HepG2 (cell line): Measurements from ENCODE around the gene N4BP2L1. TPM values are rescaled to one million over a fixed set of nuclear protein-coding genes. Genes with fewer than 3 reads are reported as not detected.

Source experiments
- ATAC-seq: fragments of 200-7000 bp; cut with Tn5 transposase; 3 replicates; pipeline ENCODE4 v1.9.1; 2020; ENCODE audit warnings: mild to moderate bottlenecking, moderate library complexity
- BruUV-seq: library from RNA; stranded (reverse); fragments of 400-500 nt; replicated peaks from 2 replicates; lab custom pipeline; 2021; lab: Mats Ljungman, UMichigan
- CTCF ChIA-PET: fragments of 300-600 bp; formaldehyde crosslinking; extraction: SDS; loops from one replicate; lab custom pipeline; 2021; ENCODE audit warnings: low total read pairs, inconsistent platforms, low intra/inter-chr PET ratio; lab: Yijun Ruan, JAX
- POLR2A ChIA-PET: fragments of 350-600 bp; sonication (Branson Sonifier 250); formaldehyde crosslinking; loops from one replicate; lab custom pipeline; 2020; ENCODE audit warnings: antibody characterized with exemption, inconsistent platforms; lab: Yijun Ruan, JAX
- DNase-seq: peaks from one replicate; pipeline ENCODE4 v3.0.0-alpha.2; 2015; ENCODE audit warnings: low spot score
- FAIRE-seq: peaks from 3 replicates; lab custom pipeline; 2011; peaks lifted over from hg19 to GRCh38; lab: Jason Lieb, UNC
- H2AFZ ChIP-seq: one replicate; pipeline ENCODE4 v1.6.1; 2011; ENCODE audit warnings: low read length, inconsistent platforms
- H3K27ac ChIP-seq: fragments of 300-600 bp; 3 replicates; pipeline ENCODE4 v1.8.0; 2011; ENCODE audit warnings: mixed run types, mild to moderate bottlenecking, mixed read lengths, low read length, inconsistent platforms; ENCODE audit not compliant: insufficient read depth; ENCODE audit errors: extremely low read length
- H3K27me3 ChIP-seq, 2 experiments: fragments of 200-600 bp in 1 of 2; 2 replicates in 1 of 2; 3 replicates in 1 of 2; pipeline versions ENCODE4 v1.6.0 to v1.8.0; 2011; ENCODE audit warnings: low read length in 2 of 2, mild to moderate bottlenecking in 2 of 2, moderate library complexity in 2 of 2, inconsistent platforms in 1 of 2; ENCODE audit not compliant: insufficient read depth in 2 of 2, control insufficient read depth in 1 of 2
- H3K36me3 ChIP-seq, 2 experiments: fragments of 200-600 bp in 1 of 2; replicated peaks in 1 of 2; 2 replicates in 1 of 2; 3 replicates in 1 of 2; pipeline versions ENCODE4 v1.5.1 to v1.8.0; 2011; ENCODE audit warnings: low read length in 2 of 2, inconsistent platforms in 1 of 2; ENCODE audit not compliant: insufficient read depth in 2 of 2, control insufficient read depth in 1 of 2
- H3K4me1 ChIP-seq: 2 replicates; pipeline ENCODE4 v1.5.1; 2012; ENCODE audit warnings: low read length, inconsistent platforms; ENCODE audit not compliant: insufficient read depth
- H3K4me2 ChIP-seq: 2 replicates; pipeline ENCODE4 v1.6.0; 2011; ENCODE audit warnings: low read depth, low read length, inconsistent platforms
- H3K4me3 ChIP-seq, 3 experiments: fragments of 200-600 bp in 1 of 3; sonication (generic), shearing (Covaris generic) in 1 of 3; replicated peaks in 1 of 3; 2 replicates each; pipeline ENCODE4 v1.5.1; 2011 to 2016; ENCODE audit warnings: low read length in 3 of 3, inconsistent platforms in 2 of 3, low read depth in 2 of 3, mild to moderate bottlenecking in 2 of 3, control low read depth in 1 of 3, mixed read lengths in 1 of 3; ENCODE audit not compliant: insufficient read depth in 1 of 3
- H3K79me2 ChIP-seq: one replicate; pipeline ENCODE4 v1.6.1; 2011; ENCODE audit warnings: low read length, inconsistent platforms; ENCODE audit not compliant: insufficient read depth
- H3K9ac ChIP-seq: 2 replicates; pipeline ENCODE4 v1.6.0; 2011; ENCODE audit warnings: mild to moderate bottlenecking, low read depth, low read length, inconsistent platforms; ENCODE audit not compliant: insufficient read depth
- H3K9me3 ChIP-seq: 2 replicates; pipeline ENCODE4 v1.5.1; 2012; ENCODE audit warnings: mild to moderate bottlenecking, low read length
- H4K20me1 ChIP-seq: 2 replicates; pipeline ENCODE4 v1.6.0; 2011; ENCODE audit warnings: inconsistent platforms, mild to moderate bottlenecking, low read length, moderate library complexity; ENCODE audit not compliant: insufficient read depth
- ASH2L ChIP-seq: fragments of 300-600, 200-600 bp; sonication (generic); IDR thresholded peaks from 2 replicates; pipeline ENCODE4 v1.7.0; 2017; ENCODE audit warnings: low read depth, mild to moderate bottlenecking, moderate library complexity, mixed read lengths, low read length; ENCODE audit not compliant: insufficient read length
- CCDC6 ChIP-seq: sonication (generic); formaldehyde crosslinking; IDR thresholded peaks from 2 replicates; pipeline ENCODE4 v1.8.1; 2022; ENCODE audit warnings: mild to moderate bottlenecking, missing genetic modification reagents, moderate library complexity
- CEBPG ChIP-seq: IDR thresholded peaks from 2 replicates; pipeline ENCODE4 v1.6.1; 2016
- CENPX ChIP-seq: sonication (generic); formaldehyde crosslinking; IDR thresholded peaks from 2 replicates; pipeline ENCODE4 v1.9.0; 2021; ENCODE audit warnings: mild to moderate bottlenecking, missing genetic modification reagents, moderate library complexity
- HDAC2 ChIP-seq: sonication (generic); formaldehyde crosslinking; IDR thresholded peaks from 2 replicates; pipeline ENCODE4 v1.4.0; 2020; ENCODE audit warnings: missing genetic modification reagents
- NKX3-1 ChIP-seq: sonication (generic); formaldehyde crosslinking; IDR thresholded peaks from 2 replicates; pipeline ENCODE4 v1.5.0; 2020; ENCODE audit warnings: missing genetic modification reagents
- RBAK ChIP-seq: sonication (generic); formaldehyde crosslinking; IDR thresholded peaks from 2 replicates; pipeline ENCODE4 v1.5.1; 2020; ENCODE audit warnings: mild to moderate bottlenecking, missing genetic modification reagents
- RCOR2 ChIP-seq: IDR thresholded peaks from 2 replicates; pipeline ENCODE4 v1.6.1; 2016; ENCODE audit warnings: missing biosample characterization, missing genetic modification reagents
- RFXAP ChIP-seq: sonication (generic); formaldehyde crosslinking; IDR thresholded peaks from 2 replicates; pipeline ENCODE4 v1.4.0; 2020; ENCODE audit warnings: missing genetic modification reagents, borderline replicate concordance
- RORA ChIP-seq: sonication (generic); formaldehyde crosslinking; IDR thresholded peaks from 2 replicates; pipeline ENCODE4 v1.5.0; 2020; ENCODE audit warnings: mild to moderate bottlenecking, missing genetic modification reagents, moderate library complexity
- SKIL ChIP-seq: sonication (generic); formaldehyde crosslinking; IDR thresholded peaks from 2 replicates; pipeline ENCODE4 v1.8.0; 2022; ENCODE audit warnings: missing genetic modification reagents, mild to moderate bottlenecking, moderate library complexity, borderline replicate concordance
- TAF15 ChIP-seq: fragments of 200-400 bp; formaldehyde crosslinking; IDR thresholded peaks from one replicate; pipeline ENCODE4 v1.6.1; 2018; ENCODE audit warnings: mild to moderate bottlenecking, low read depth, low read length; ENCODE audit not compliant: poor library complexity, severe bottlenecking
- TIGD3 ChIP-seq: sonication (generic); formaldehyde crosslinking; IDR thresholded peaks from 2 replicates; pipeline ENCODE4 v1.5.1; 2020; ENCODE audit warnings: mild to moderate bottlenecking, missing genetic modification reagents, borderline replicate concordance
- ZC3H4 ChIP-seq: sonication (generic); formaldehyde crosslinking; IDR thresholded peaks from 2 replicates; pipeline ENCODE4 v1.4.0; 2020; ENCODE audit warnings: missing genetic modification reagents, borderline replicate concordance
- ZFP36L2 ChIP-seq: sonication (generic); formaldehyde crosslinking; IDR thresholded peaks from 2 replicates; pipeline ENCODE4 v1.4.0; 2020; ENCODE audit warnings: missing genetic modification reagents
- ZFX ChIP-seq: sonication (generic); formaldehyde crosslinking; IDR thresholded peaks from 2 replicates; pipeline ENCODE4 v1.4.0; 2020; ENCODE audit warnings: mild to moderate bottlenecking, low read depth, missing genetic modification reagents, moderate library complexity
- ZNF549 ChIP-seq: sonication (generic); formaldehyde crosslinking; IDR thresholded peaks from 2 replicates; pipeline ENCODE4 v1.5.0; 2020; ENCODE audit warnings: missing genetic modification reagents
- ZNF720 ChIP-seq: sonication (generic); formaldehyde crosslinking; IDR thresholded peaks from 2 replicates; pipeline ENCODE4 v1.4.0; 2020; ENCODE audit warnings: missing genetic modification reagents
- ZNF761 ChIP-seq: sonication (generic); formaldehyde crosslinking; conservative IDR thresholded peaks from 2 replicates; pipeline ENCODE4 v1.4.0; 2020; ENCODE audit warnings: mild to moderate bottlenecking, missing genetic modification reagents
- ZNF891 ChIP-seq: sonication (generic); formaldehyde crosslinking; IDR thresholded peaks from 2 replicates; pipeline ENCODE4 v1.5.0; 2020; ENCODE audit warnings: mild to moderate bottlenecking, missing genetic modification reagents
- WGBS: methylation state at CpG from one replicate; pipeline ENCODE4 v1.1.6; 2017; ENCODE audit warnings: low lambda C conversion rate; 5-methylcytosine and 5-hydroxymethylcytosine counted together
- in situ Hi-C: cut with HindIII; loops from 2 replicates; pipeline ENCODE4 v1.10.0; 2017; ENCODE audit warnings: low pct_unique_long_range_greater_than_20kb; ENCODE audit not compliant: extremely low pct_ligation_motif_present
- intact Hi-C: fragments of 100-400 bp; cut with micrococcal nuclease; formaldehyde crosslinking; loops from one replicate; pipeline ENCODE4 v1.10.0; 2022; ENCODE audit not compliant: unreplicated experiment
- polyA plus RNA-seq, 8 experiments: library from polyadenylated mRNA; depleted of rRNA in 3 of 8; stranded (reverse) in 7 of 8; unstranded in 1 of 8; fragments of >200 nt; fragmentation: Illumina TruSeq in 4 of 8; extraction: Trizol in 4 of 8; gene quantifications; 2 replicates each; pipeline versions ENCODE4 v1.2.1 to v1.2.3, GENCODE V29; 2011 to 2016; ENCODE audit warnings: low read depth in 4 of 8, missing spikeins in 1 of 8, mixed read lengths in 1 of 8; ENCODE audit not compliant: insufficient read depth in 1 of 8
- total RNA-seq, 5 experiments: library from RNA; depleted of rRNA; stranded (reverse); fragments of >200 nt; fragmentation: Illumina TruSeq; extraction: Trizol; gene quantifications; 2 replicates each; pipeline ENCODE4 v1.2.3, GENCODE V29; 2016; ENCODE audit warnings: low read depth in 1 of 5

N4BP2L1 gene
- total and polyA plus RNA-seq, 2 of the 13 experiments (the other 11 are each of a cell fraction or from before 2014, with no cell fraction given): 13.2 to 34.5 TPM

DNA sequence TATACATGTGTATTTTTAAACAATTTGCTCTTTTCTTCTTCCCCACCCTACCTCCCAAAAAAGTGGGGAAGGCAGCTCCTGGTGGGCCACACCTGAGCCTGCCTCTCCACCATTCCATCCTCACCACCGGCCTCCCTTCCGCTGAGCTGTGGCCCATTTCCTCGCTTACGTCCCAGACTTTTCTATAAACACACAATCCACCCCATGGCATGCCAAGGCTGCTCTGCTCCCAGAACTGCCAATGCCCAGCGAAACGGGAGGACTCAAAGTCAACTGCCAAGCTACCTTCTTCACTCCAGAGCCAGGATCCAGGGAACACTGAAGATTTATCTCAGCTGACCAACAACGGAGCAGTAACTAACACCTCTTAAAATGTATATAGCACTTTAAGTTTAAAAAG lies 2.8 kb downstream of the N4BP2L1 start:
- no peak overlapping the region for H3K9ac ChIP-seq
- peak overlapping the region; percentile 97 for H3K4me2 ChIP-seq
- DNase-seq (no peak), FAIRE-seq (no peak), ATAC-seq (no peak)
- 94% methylated on average over 7 of the region's 7 CpGs for WGBS
- POLR2A ChIA-PET: no interaction called here
- peaks cover 61% of the 10 kb centered on the region for H3K4me1 ChIP-seq
- H3K27me3 ChIP-seq: no peaks in the 10 kb centered on the region; a peak in 1 of 5 replicates
- no peak overlapping the region for H2AFZ ChIP-seq
- H3K9me3 ChIP-seq: peaks cover under 1% of the 10 kb centered on the region; the same call in 1 of the 2 replicates
- no TSS peak for BruUV-seq
- no peak overlapping the region; a peak in 1 of 6 replicates for H3K4me3 ChIP-seq
- H3K27ac ChIP-seq: no peak overlapping the region
- TF ChIP-seq ASH2L (no peak), ZNF891 (CRISPR knock-in tag) (no peak), RBAK (CRISPR knock-in tag) (no peak), ZNF761 (CRISPR knock-in tag) (no peak), CCDC6 (CRISPR knock-in tag) (no peak), CEBPG (CRISPR knock-in tag) (no peak), TIGD3 (no peak), ZNF549 (CRISPR knock-in tag) (no peak), ZC3H4 (CRISPR knock-in tag) (no peak), ZFP36L2 (CRISPR knock-in tag) (no peak), NKX3-1 (CRISPR knock-in tag) (no peak), HDAC2 (CRISPR knock-in tag) (no peak), RORA (no peak), ZFX (CRISPR knock-in tag) (no peak), SKIL (CRISPR knock-in tag) (no peak), CENPX (CRISPR knock-in tag) (no peak), ZNF720 (no peak), RFXAP (CRISPR knock-in tag) (no peak), TAF15 (no peak), RCOR2 (CRISPR knock-in tag) (no peak)
- intact Hi-C loops (loop anchor here (10.0 kb wide), 1 partner anchor 110 kb away; the partner anchor contains the start of gene N4BP2L2), in situ Hi-C loops (loop anchor here (25.0 kb wide), 1 partner anchor 388 kb away; the partner anchor contains the start of gene FRY)
- CTCF ChIA-PET: no interaction called here
- H3K79me2 ChIP-seq: peaks cover 47% of the 10 kb centered on the region
- peaks cover 31% of the 10 kb centered on the region; the same call in 1 of the 2 replicates for H4K20me1 ChIP-seq
- H3K36me3 ChIP-seq: peaks cover 4% of the 10 kb centered on the region in 2 experiments; a peak in 4 of 5 replicates
